Calu3 (cell line): ENCODE data around the gene NAB2. TPM values are rescaled to one million over a fixed set of nuclear protein-coding genes. Genes with fewer than 3 reads are reported as not detected.

Experiments
- BruUV-seq: library from RNA; stranded (reverse); fragments of 400-500 nt; replicated peaks from 2 replicates; lab custom pipeline; 2021; lab: Mats Ljungman, UMichigan
- CTCF ChIA-PET: fragments of 300-600 bp; sonication (Branson Sonifier 250); formaldehyde crosslinking; loops from one replicate; lab custom pipeline; 2022; ENCODE audit warnings: antibody characterized with exemption; lab: Charles Lee
- DNase-seq: peaks from one replicate; pipeline ENCODE4 v3.0.0; 2022
- H3K27ac Mint-ChIP-seq: one replicate; pipeline ENCODE4 v1.8.0; 2022; ENCODE audit warnings: mixed read lengths; ENCODE audit not compliant: unreplicated experiment
- H3K27me3 Mint-ChIP-seq: one replicate; pipeline ENCODE4 v1.8.0; 2022; ENCODE audit warnings: mixed read lengths; ENCODE audit not compliant: unreplicated experiment
- H3K36me3 Mint-ChIP-seq: one replicate; pipeline ENCODE4 v1.8.0; 2022; ENCODE audit warnings: mild to moderate bottlenecking, moderate library complexity, mixed read lengths; ENCODE audit not compliant: insufficient read depth, unreplicated experiment
- H3K4me1 Mint-ChIP-seq: one replicate; pipeline ENCODE4 v1.8.0; 2022; ENCODE audit warnings: mild to moderate bottlenecking, low read depth, mixed read lengths; ENCODE audit not compliant: unreplicated experiment
- H3K4me3 Mint-ChIP-seq: one replicate; pipeline ENCODE4 v1.8.0; 2022; ENCODE audit warnings: mild to moderate bottlenecking, low read depth, moderate library complexity, mixed read lengths; ENCODE audit not compliant: unreplicated experiment
- H3K9me3 Mint-ChIP-seq: one replicate; pipeline ENCODE4 v1.8.0; 2022; ENCODE audit warnings: low read depth, mixed read lengths; ENCODE audit not compliant: unreplicated experiment
- intact Hi-C: fragments of 100-400 bp; cut with micrococcal nuclease; formaldehyde crosslinking; loops from one replicate; pipeline ENCODE4 v1.10.0; 2022; ENCODE audit not compliant: unreplicated experiment
- total RNA-seq: library from RNA; stranded (reverse); gene quantifications from 2 replicates; pipeline ENCODE4 v1.2.3, GENCODE V29; 2022
- TF ChIP-seq, protein P1 (sequence below): fragments of 200-600 bp; IDR thresholded peaks from one replicate; pipeline ENCODE4 v1.8.0; 2022; ENCODE audit warnings: antibody characterized with exemption; ENCODE audit not compliant: unreplicated experiment

NAB2 gene
- total RNA-seq, 1 experiment from 2014 or later = 21.3 TPM

DNA sequence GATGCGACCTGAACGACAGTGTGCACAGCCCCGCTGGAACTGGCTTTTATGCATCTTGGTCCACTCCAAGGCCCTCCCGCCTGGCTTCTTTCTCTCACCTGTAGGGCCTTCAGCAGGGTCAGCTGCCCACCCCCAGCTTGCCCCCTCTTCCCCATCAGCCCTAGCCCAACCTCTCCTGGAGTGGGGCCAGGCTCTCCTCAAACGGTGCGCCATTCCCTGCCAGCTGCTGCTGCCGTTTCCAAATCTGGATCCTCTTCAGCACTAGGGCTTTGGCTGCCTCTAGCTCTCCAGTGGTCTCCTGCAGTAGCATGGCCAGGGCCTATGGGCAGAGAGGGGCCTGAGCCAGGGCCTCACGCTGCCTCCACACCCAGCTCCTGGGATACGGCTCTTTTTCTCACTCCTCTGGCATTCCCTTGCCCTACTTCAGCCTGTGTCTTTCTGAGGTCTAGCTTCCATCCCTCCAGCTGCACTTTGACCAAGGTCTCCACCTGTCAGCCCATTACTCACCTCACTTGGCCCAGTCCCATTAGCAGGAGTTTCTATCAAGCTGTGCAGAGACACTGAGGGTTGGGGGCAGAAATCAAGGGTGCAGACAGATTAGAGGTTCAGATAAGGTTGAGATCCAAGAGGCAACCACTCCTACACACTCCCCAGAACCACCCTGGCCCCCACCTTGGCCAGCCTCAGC is 17.3 kb downstream of the NAB2 start:
- TF ChIP-seq, protein P1, sequence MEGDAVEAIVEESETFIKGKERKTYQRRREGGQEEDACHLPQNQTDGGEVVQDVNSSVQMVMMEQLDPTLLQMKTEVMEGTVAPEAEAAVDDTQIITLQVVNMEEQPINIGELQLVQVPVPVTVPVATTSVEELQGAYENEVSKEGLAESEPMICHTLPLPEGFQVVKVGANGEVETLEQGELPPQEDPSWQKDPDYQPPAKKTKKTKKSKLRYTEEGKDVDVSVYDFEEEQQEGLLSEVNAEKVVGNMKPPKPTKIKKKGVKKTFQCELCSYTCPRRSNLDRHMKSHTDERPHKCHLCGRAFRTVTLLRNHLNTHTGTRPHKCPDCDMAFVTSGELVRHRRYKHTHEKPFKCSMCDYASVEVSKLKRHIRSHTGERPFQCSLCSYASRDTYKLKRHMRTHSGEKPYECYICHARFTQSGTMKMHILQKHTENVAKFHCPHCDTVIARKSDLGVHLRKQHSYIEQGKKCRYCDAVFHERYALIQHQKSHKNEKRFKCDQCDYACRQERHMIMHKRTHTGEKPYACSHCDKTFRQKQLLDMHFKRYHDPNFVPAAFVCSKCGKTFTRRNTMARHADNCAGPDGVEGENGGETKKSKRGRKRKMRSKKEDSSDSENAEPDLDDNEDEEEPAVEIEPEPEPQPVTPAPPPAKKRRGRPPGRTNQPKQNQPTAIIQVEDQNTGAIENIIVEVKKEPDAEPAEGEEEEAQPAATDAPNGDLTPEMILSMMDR = no peak
- Mint-ChIP-seq H3K36me3 (peaks cover 78% of the 10 kb centered on the region), H3K9me3 (no peaks in the 10 kb centered on the region), H3K27me3 (no peaks in the 10 kb centered on the region), H3K27ac (no peak overlapping the region), H3K4me3 (no peak overlapping the region), H3K4me1 (peaks cover 30% of the 10 kb centered on the region)
- DNase-seq = no peak
- BruUV-seq = no TSS peak
- CTCF ChIA-PET = interaction anchor here (0.5 to 1.5 kb wide), 3 partner anchors 20 to 91 kb away, joined by 3 read pairs; partner anchors contain the start of gene LRP1
- intact Hi-C loops = no loop called here

DNA sequence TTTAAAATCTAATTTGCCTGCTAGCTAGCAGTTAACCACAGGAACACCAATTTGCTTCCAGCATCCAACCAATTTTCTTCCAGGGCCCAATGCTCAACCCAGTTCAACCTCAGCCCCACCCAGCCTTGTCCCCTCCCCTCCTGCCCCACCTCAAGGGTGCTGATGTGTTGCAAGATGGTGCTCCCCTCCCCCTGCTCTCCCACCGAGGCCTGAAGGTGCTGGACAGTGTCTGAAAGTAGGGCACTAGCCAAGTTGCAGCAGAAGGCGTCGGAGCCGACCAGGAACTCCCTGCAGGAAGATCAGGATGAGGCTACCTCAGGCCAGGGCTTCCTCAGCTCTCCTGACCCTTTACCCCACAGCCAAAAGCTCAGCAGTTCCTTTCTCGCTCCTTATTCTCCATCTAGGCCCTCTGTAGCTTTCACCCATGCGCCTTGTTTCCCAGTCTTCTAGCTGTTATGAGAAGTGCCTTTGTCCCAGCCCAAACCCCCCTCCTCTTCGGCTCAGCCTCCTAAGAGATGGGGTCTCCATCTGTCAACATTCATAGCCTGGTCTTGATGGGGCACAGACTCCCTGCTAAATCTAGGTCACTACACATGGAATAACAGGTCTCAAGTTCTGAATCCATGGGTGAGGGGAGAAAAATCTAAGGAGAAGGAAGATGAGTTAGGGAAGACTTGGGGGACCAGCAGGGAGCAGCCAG is 18.7 kb downstream of the NAB2 start:
- H3K4me1 Mint-ChIP-seq = peaks cover 31% of the 10 kb centered on the region
- H3K9me3 Mint-ChIP-seq = no peaks in the 10 kb centered on the region
- intact Hi-C loops = no loop called here
- TF ChIP-seq, protein P1 = no peak
- peaks cover 75% of the 10 kb centered on the region for H3K36me3 Mint-ChIP-seq
- DNase-seq = no peak
- no peaks in the 10 kb centered on the region for H3K27me3 Mint-ChIP-seq
- no TSS peak for BruUV-seq
- CTCF ChIA-PET = interaction anchor here (0.6 kb wide), 1 partner anchor 13 kb away, joined by 7 read pairs; no protein-coding TSS in a partner anchor
- no peak overlapping the region for H3K27ac Mint-ChIP-seq
- no peak overlapping the region for H3K4me3 Mint-ChIP-seq

DNA sequence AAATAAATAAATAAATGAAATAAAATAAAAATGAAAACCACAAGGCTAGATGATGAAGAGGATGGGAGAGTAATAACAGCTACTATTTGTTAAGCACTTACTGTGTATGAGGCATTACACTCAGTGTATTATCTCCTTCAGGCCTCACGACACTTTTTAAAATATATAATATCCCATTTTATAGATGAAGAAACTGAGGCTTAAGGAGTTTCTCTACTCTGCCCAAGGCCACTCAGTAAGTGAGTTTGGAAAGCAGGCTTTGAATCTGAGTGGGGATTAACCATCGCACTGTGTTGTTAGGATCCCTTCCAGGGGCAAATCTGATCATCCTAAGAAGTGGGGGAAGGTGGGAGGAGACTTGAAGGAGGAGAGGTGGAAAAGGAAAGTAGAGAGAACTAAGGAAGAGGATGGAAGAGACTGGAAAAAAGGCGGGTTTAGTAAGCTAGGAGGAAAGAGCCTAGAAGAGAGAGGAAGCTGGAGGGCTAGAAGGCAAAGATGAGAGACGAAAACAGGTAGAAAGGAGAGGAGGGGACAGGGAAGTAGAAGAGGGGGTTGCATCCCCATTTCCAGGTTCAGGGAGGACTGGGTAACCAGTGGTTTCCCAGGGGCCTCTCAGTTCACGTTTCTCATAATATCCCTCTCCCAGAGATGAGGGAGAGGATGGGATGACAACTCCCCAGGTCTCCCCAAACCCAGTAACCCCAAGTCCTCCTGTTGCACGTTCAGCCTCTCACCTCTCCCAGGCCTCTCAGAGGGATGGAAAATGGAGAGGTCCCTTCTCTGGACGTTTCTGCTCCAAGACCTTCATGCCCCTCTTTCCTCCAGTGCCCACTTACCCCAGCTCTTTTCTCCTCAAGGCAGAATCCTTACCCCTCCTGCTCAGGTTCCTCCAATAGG is 20.5 kb downstream of the NAB2 start:
- CTCF ChIA-PET = interaction anchor here (3.0 kb wide), 1 partner anchor 21 kb away, joined by 49 read pairs; the partner anchor contains the start of gene NAB2
- no peak for DNase-seq
- intact Hi-C loops = loop anchor here (2.0 to 5.0 kb wide), 2 partner anchors 21 to 352 kb away; partner anchors contain the start of gene NAB2
- H3K27me3 Mint-ChIP-seq = no peaks in the 10 kb centered on the region
- BruUV-seq = no TSS peak
- peak overlapping the region; percentile 10 for H3K27ac Mint-ChIP-seq
- TF ChIP-seq, protein P1 = no peak
- H3K4me3 Mint-ChIP-seq = peak overlapping the region; percentile 77
- peaks cover 37% of the 10 kb centered on the region for H3K4me1 Mint-ChIP-seq
- peaks cover 63% of the 10 kb centered on the region for H3K36me3 Mint-ChIP-seq
- no peaks in the 10 kb centered on the region for H3K9me3 Mint-ChIP-seq
